Embryonic facial prominence (tissue), 1 donor: Measurements from ENCODE around the gene GPR85.
"Not testable (repeated sequence)": the region's sequence is repeated elsewhere in the genome, so short reads cannot be mapped to it uniquely, and the experiment has no call there.

ENCODE experiments used
- DNase-seq: peaks from one replicate; pipeline ENCODE4 v3.0.0-alpha.2; 2016; ENCODE audit errors: extremely low spot score

Gene GPR85

DNA sequence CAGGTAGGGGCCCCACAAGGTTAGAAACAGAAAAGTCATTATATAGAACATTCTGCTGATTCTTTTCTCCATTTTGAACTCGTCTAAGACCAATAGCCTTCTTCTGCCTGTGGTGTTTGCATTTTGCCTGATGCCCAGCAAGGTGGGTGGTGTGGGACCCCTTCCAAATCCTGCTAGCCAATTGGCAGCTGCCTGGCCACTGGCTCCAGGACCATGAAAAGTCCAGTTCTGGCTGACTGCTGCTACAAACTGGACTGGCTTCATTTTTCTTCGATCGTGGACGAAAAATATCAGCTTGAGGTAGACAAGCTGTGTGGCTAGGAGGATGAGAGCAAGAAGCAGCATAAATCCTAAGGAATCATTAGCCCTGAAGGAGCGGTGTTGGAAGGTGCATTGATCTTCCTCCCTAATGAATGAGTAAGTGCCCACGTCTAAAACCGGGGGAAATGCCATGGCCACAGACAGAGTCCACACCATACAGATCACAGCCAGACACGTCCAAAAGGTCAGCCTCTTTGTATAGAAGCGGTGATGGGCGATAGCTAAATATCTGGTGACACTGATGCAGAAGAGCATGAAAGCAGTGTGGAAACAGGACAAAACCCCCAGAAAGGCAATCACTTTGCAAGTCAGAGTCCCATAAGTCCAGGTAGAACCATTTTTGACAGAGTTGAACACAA, 2.7 kb downstream of the GPR85 start:
- no peak for DNase-seq

GRCh38 chr7:113083132-113083815, 3.4 kb downstream of the GPR85 start:
- DNase-seq, result peak; percentile 72

- DNase-seq, result no peak
These were observed 8.3 kb downstream of the GPR85 start for GRCh38 chr7:113078331-113078730.

GRCh38 chr7:113076703-113077102, 9.9 kb downstream of the GPR85 start:
- DNase-seq, result no peak

DNA sequence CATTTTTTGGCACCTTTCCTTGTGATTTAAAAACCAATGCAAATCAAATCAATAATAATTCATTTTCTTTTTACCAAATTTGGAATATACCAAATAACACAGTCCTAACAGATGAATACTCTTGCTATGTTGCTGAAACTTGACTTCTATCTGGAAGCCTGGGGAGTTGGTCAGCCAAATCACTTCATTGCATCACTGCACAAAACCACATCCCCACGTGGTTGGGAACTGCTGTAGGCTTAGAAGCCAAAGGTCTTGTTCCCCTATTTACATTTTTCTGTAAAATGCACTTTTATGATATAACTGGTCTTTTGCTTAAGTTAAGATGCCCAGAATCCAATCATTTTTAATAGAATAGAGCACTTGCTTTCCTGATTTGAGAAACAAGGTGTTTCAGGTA, 15.2 kb downstream of the GPR85 start:
- no peak for DNase-seq

- no peak for DNase-seq
These were observed 24.1 kb downstream of the GPR85 start for GRCh38 chr7:113062499-113062898.

- no peak for DNase-seq
These were observed 26.5 kb downstream of the GPR85 start for GRCh38 chr7:113060100-113060499.

- DNase-seq, result no peak
These were observed 31.7 kb downstream of the GPR85 start for GRCh38 chr7:113054938-113055337.

- DNase-seq, result not testable (repeated sequence)
These were observed 32.4 kb downstream of the GPR85 start for GRCh38 chr7:113054272-113054671.

GRCh38 chr7:113049221-113049620, 37.4 kb downstream of the GPR85 start:
- DNase-seq, result not testable (repeated sequence)

GRCh38 chr7:113046453-113046852, 40.2 kb downstream of the GPR85 start:
- DNase-seq, result no peak

DNA sequence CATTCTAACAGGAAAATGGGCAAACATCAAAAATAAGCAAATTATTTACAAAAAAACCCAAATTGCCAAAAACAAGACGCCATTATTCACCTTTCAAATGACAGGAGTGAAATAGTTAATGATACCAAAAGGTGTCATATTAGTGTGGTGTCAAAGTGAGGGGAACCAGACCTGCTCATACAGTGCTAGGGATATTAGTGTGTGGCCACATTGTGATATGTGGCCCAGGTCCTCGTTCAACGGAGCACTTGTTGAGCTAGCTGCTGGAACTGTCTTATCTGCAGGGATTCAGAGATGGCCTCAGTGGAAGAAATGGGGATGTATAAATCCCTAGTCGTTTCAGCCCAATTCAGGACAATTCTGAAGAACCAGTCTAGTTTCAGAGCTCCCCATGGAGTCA, 41.2 kb downstream of the GPR85 start:
- DNase-seq, result no peak

GRCh38 chr7:113044394-113044793, 42.2 kb downstream of the GPR85 start:
- no peak for DNase-seq

DNA sequence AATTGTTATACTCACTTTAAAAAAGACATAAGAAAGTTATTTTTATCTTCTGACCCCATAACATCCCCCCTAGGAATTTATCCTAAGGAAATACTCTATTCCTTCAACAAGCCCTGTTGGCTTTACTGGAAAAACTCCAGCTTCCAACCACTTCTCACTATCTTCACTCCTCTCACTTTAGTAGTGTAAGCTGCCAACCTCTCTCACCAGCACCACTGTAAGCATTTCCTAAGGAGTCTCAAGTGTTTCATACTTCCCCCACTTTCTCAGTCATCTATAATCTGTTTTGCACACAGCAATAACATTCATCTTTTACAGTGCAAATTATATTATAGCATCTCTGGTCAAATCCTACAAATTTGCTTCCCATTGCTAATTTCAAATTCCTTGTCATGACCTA, 45.8 kb downstream of the GPR85 start:
- DNase-seq, result no peak

DNA sequence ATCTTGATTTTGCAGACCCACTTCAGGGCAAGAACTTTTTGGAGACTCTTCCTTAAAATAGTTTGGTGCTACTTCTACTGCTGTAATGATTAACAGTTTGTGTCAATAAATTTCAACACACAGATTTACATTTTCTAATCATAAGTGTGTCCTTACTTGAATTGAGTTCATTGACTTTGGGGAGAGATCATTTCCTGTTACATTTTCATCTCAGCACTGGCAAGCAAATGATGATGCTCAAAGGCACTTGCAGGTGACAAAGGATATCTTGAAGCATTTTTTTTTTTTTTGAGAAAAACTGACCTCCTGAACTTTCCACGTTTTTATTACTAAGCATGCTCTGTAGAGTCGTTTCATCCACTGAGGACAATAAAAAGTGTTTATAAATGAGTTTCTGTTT, 52.7 kb downstream of the GPR85 start:
- no peak for DNase-seq
